HS-5 (cell line): ENCODE data around the gene CCDC177.
"Not testable (repeated sequence)": the region's sequence is repeated elsewhere in the genome, so short reads cannot be mapped to it uniquely, and the experiment has no call there.

Source experiments
- DNase-seq: peaks from one replicate; pipeline ENCODE4 v3.0.0-alpha.2; 2012; ENCODE audit warnings: low read depth

Gene CCDC177

GRCh38 chr14:69599431-69599830 lies 24.8 kb upstream of the CCDC177 start:
- not testable (repeated sequence) for DNase-seq

- DNase-seq = no peak
Measured at GRCh38 chr14:69595336-69595735, 20.7 kb upstream of the CCDC177 start.

DNA sequence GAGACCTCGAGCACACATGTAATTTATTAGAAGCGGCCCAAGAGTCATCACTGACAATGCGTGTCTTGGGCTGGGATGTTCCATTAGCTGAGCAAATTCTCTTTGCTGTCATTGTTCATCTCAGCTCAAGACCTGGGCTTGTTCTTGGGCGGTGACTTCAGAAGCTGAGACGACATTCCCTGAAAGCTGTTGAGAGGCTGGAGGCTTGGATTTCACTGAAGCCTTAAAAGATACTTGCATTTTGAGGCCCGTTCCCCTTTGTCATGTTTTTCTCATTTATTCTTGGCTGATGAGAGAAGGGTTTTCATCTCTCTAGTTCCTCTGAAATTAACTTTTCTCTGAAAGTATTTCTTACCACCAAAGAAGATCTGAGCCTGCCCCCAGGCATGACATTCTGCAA lies 20.2 kb upstream of the CCDC177 start:
- DNase-seq = no peak

DNA sequence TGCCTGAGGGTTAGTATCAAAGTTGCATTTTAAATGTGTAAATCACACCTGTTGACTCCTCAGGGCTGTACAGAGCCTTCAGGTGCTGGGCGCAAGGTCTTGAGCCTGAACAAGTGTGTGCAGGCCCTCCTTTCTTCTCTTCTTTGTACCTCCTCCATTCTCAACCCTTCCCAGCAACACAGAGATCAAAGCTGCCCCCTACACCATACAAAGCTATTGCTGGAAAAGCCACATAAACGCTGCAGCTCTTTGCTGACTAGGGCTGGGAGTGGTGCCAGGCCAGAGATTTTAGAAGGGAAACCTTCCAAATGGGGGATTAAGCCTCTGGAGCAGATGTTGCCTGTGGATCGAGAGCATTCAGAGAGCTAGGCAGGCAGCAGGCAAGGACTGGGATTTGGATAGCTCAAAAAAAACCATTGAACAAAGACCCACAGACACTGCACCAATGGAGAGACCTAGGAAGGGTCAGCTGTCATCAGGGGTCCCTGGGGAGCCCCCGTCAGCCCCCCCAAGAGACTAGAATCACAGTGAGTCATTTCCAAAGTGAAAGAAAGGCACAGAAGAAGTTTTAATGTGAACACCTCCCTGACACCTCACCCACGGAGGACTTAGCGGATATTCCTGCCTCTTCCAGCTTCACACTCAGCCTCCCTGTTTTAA lies 18.5 kb upstream of the CCDC177 start:
- no peak for DNase-seq

- no peak for DNase-seq
Measured at GRCh38 chr14:69591317-69591716, 16.6 kb upstream of the CCDC177 start.

DNA sequence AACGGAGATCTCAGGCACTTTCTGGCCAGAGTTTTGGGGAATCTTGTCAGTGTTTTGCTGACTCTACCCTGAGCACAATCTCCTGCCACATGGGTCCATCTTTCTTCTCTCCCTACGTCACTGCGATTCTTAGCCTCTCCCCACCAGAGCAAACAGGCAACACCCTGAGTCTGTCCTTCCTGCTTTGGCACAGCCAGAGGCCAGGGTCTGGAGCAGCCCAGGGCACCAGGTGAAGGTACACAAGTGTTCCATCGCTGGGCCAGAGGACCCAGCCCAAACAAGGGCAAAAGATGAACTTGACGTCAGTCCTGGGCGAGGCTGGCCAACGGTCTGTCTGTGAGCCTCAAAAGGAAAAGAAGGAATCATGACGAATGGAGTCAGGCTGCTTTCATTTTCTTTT lies 12.7 kb upstream of the CCDC177 start:
- no peak for DNase-seq

- no peak for DNase-seq
Measured at GRCh38 chr14:69586404-69586803, 11.7 kb upstream of the CCDC177 start.

DNA sequence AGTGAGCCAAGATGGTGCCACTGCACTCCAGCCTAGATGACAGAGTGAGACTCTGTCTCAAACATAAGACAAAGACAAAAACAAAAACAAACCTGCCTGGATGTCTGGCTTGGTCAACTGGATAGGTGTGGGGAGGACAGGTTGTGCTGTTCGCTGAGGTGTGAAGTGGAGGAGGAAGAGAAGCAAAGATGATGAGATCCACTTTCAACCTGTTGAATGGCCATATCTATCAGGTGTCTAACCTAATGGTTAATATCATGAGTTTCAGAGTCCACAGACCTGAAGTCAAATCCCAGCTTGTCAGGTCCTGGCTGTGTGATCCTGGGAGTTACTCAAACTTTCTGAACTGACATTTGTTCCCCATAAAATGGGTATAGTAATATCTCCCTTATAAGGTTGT lies 9.7 kb upstream of the CCDC177 start:
- DNase-seq = no peak

DNA sequence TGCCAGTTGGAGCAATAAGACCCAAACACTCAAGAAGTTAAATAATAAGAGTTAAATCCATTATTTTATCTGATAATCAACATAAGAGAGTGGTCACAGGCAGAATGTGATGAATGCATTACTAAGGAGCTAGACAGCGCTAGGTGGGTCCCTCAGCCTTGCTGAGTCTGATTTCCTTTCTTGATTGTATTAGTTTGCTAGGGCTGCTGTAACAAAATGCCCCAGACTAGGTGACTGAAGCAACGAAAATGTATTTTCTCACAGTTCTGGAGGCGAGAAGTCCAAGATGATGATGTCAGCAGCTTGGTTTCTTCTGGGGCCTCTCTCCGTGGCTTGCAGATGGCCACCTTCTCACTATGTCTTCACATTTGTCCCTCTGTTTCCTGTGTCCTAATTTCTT lies 8.2 kb upstream of the CCDC177 start:
- no peak for DNase-seq

GRCh38 chr14:69582212-69582611 lies 7.5 kb upstream of the CCDC177 start:
- no peak for DNase-seq

GRCh38 chr14:69581316-69581935 lies 6.8 kb upstream of the CCDC177 start:
- no peak for DNase-seq

GRCh38 chr14:69580009-69580577 lies 5.4 kb upstream of the CCDC177 start:
- no peak for DNase-seq

DNA sequence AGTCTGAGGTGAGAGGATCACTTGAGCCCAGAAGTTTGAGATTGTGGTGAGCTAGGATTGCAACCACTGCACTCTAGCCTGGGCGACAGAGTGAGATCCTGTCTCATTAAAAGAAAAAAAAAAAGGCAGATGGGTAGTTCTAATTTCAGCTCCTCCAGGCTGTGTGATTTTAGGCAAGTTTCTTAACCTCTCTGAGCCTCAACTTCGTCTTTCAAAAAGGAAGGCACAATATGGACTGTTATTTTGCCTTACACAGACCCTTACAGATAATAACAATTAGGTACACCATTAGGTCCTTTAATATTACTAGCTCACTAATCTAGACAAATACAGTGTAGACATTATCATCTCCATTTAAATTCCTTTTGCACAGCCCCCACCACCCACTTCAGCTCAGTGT lies 4.8 kb upstream of the CCDC177 start:
- DNase-seq = no peak

GRCh38 chr14:69574954-69575295 lies 254 bp upstream of the CCDC177 start:
- DNase-seq = no peak

DNA sequence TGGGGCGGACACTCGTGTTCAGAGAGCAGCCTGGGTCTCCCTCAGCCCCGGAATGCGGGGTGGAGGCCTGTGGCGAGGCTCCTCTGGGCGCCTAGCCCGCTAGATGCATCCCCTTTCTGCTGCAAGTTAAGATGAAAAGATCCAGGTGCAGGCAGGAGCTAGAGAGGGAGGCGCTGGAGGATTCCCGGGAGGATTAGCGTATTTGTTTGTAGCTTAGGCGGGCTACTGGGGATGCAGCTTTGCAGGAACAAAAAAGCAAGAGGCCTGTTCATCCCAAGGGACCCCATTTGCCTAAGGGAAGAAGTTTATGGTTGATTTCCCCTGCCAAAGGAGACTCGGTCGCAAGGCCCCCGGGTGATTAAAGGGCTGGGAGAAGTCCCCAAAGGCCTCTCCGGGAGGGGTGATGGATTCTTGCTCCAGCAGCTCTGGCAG lies 824 bp downstream of the CCDC177 start:
- DNase-seq = no peak

DNA sequence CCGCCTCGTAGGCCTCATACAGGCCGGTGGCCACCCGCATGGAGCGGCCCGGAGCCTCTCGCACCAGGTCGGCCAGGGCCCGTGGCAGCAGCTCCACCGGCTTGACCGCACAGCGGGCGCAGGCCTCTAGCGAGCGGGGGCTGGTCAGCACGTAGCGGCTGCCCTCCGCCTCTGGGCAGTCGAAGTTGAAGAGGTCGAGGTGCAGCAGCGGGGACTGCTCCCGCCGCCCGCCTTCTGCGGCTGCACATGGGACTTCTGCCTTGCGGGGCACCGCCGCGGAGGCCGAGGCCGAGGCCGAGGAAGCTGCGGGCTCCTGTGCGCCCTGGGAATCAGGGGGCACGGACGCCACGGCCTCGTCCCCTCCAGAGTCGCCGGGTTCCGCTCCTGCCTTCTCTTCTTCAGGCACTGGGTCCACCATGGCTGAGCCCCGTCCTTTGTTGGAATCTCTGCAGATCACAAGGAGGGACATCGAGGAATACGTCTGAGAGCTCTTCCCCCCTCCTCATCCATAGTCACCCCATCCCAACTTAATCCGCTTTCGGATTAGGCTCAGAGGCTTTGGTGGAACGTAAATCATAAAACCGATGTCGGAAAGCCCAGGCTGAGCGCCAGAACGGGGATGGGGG lies 1.4 kb downstream of the CCDC177 start:
- no peak for DNase-seq

- no peak for DNase-seq
Measured at GRCh38 chr14:69572841-69573135, 1.9 kb downstream of the CCDC177 start.

DNA sequence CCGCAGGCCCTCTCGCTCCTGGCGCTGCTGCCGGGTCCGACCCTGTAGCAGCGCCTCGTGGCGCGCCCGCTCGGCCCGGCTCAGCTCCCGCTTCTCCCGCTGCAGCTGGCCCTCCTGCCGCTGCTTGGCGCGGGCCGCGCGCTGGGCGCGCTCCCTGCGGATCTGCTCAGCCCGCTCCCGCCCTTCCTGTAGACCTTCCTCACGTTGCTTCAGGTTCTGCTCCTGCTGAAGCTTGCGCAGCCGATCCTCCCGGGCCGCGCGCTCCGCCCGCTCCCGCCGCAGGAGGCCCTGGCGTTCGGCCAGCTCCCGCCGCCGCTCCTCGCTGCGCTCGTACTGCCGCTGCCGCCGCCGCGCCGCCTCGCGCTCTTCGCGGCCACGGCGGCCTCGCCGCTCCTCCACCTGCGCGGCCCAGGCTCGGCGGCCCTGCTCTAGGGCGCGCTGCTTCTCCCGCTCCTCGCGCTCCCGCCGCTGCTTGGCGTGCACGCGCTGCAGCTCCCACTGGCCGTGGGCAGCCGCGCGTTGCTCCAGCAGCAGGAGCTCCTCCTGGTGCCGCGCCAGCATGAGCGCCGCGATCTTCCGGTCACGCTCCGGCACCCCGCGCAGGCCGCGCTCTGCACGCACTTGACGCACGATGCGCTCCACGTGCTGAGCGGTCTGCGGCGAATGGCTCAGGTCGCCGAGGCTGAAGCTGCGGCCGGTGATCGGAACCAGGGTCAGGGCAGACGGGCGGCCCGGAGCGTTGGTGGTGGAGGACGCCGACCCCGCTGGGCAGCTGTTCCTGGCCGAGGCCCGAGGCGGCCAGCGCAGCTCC lies 2.4 kb downstream of the CCDC177 start:
- no peak for DNase-seq

- DNase-seq = no peak
Measured at GRCh38 chr14:69571449-69572029, 3.1 kb downstream of the CCDC177 start.

- no peak for DNase-seq
Measured at GRCh38 chr14:69570836-69571330, 3.8 kb downstream of the CCDC177 start.

DNA sequence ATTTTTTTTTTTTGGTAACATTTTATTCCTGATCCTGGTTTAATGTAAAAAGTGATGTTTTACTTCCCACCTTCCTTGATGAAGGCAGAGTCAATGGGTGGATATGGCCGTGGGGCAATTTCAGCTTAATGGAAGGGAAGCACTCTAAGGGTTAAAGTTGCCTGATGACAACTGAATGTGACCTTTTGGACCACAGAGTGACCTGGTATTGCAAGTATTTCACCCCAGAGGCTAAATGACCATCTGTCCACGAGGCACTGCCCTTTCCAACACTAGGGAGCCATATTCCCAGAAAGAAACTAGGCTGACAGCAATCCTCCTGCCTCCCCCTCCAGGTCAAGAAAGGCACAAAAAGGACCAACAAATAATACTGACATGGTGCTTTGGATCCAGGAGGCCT lies 4.8 kb downstream of the CCDC177 start:
- DNase-seq = no peak

DNA sequence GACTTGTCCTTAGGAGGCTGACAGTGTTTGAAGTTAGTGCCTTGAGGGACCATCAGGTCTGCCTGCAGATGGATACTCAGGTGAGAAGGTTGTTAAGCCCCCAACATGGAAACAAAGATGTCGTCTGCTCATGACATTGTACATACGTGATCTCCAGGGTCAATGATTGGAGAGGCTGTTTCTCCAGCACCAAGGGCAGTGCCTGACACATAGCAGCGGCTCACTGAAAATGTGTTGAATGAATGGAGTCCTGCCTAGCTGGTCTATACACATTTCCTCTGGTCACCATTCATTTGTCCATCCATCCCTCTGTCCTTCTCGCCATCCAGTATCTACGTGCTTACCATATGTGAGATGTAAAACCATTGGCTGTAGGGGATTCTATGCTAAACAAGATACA lies 7.1 kb downstream of the CCDC177 start:
- DNase-seq = no peak
